CD4-positive, alpha-beta T cell treated with Interleukin-2 at 100 ng/mL for 4 hours (primary cell): ENCODE measurements around the gene RREB1.

ENCODE experiments used
- DNase-seq: peaks from one replicate; pipeline ENCODE4 v3.0.0-alpha.2; 2020; ENCODE audit warnings: low spot score

RREB1 gene

GRCh38 chr6:7124636-7125035, 16.9 kb downstream of the RREB1 start:
- no peak for DNase-seq

GRCh38 chr6:7125290-7125689, 17.5 kb downstream of the RREB1 start:
- DNase-seq, result no peak

GRCh38 chr6:7126754-7127153, 19.0 kb downstream of the RREB1 start:
- DNase-seq, result no peak

GRCh38 chr6:7127680-7128079, 19.9 kb downstream of the RREB1 start:
- no peak for DNase-seq

- no peak for DNase-seq
These were observed 21.6 kb downstream of the RREB1 start for GRCh38 chr6:7129360-7129759.

GRCh38 chr6:7129784-7130569, 22.2 kb downstream of the RREB1 start:
- no peak for DNase-seq

GRCh38 chr6:7131390-7131789, 23.6 kb downstream of the RREB1 start:
- DNase-seq, result no peak

- DNase-seq, result no peak
These were observed 24.8 kb downstream of the RREB1 start for GRCh38 chr6:7132398-7133035.

- no peak for DNase-seq
These were observed 27.4 kb downstream of the RREB1 start for GRCh38 chr6:7134999-7135745.

- DNase-seq, result no peak
These were observed 28.0 kb downstream of the RREB1 start for GRCh38 chr6:7135755-7136154.

GRCh38 chr6:7136859-7137334, 29.1 kb downstream of the RREB1 start:
- no peak for DNase-seq

- DNase-seq, result peak; percentile 66
These were observed 29.7 kb downstream of the RREB1 start for GRCh38 chr6:7137335-7138045.

- DNase-seq, result no peak
These were observed 30.3 kb downstream of the RREB1 start for GRCh38 chr6:7138046-7138531.

GRCh38 chr6:7138921-7139358, 31.2 kb downstream of the RREB1 start:
- DNase-seq, result peak; percentile 79

- no peak for DNase-seq
These were observed 32.2 kb downstream of the RREB1 start for GRCh38 chr6:7139835-7140470.

GRCh38 chr6:7140631-7141378, 33.0 kb downstream of the RREB1 start:
- peak; percentile 77 for DNase-seq

- no peak for DNase-seq
These were observed 34.6 kb downstream of the RREB1 start for GRCh38 chr6:7142228-7142801.

- no peak for DNase-seq
These were observed 35.2 kb downstream of the RREB1 start for GRCh38 chr6:7142918-7143475.

- no peak for DNase-seq
These were observed 35.8 kb downstream of the RREB1 start for GRCh38 chr6:7143476-7143974.
